ENCODE results near the gene ARF1. TPM values are rescaled to one million over a fixed set of nuclear protein-coding genes. Genes with fewer than 3 reads are reported as not detected.
A peak's percentile ranks its signal among the peaks of the same experiment; 100 is the strongest.

ARF1 gene
- total and polyA plus RNA-seq, 5 experiments from 2014 or later = 201 to 385 (median 332) TPM

GRCh38 chr1:228058949-228059633 is 23.4 kb upstream of the ARF1 start:
- POLR2A ChIA-PET = interaction anchor here (2.4 kb wide), 1 partner anchor 23 kb away, joined by 10 read pairs; the partner anchor contains the start of gene ARF1
- Mint-ChIP-seq H3K9me3 (peaks cover 0 to 5% (median 0%) of the 10 kb centered on the region in 9 donors), H3K4me3 (peak overlapping the region in 9 of 10 donors; percentile 42 to 72 (median 65)), H3K4me1 (peaks cover 6 to 16% (median 12%) of the 10 kb centered on the region in 4 donors), H3K27me3 (peaks cover 12 to 54% (median 32%) of the 10 kb centered on the region in 5 donors), H3K36me3 (peaks cover 0 to 2% (median 0%) of the 10 kb centered on the region in 3 donors), H3K27ac (peak overlapping the region in 2 of 10 donors; percentile 11 to 79)
- DNase-seq (peak in 9 of 10 donors; percentile 21 to 80 (median 76)), ATAC-seq (peak; percentile 84 to 86)

- peak; percentile 36 to 53 for ATAC-seq
- POLR2A ChIA-PET = interaction anchor here (2.4 kb wide), 1 partner anchor 22 kb away, joined by 10 read pairs; the partner anchor contains the start of gene ARF1
- Mint-ChIP-seq H3K36me3 (no peaks in the 10 kb centered on the region), H3K27me3 (peaks cover 10 to 52% (median 30%) of the 10 kb centered on the region in 5 donors), H3K27ac (peak overlapping the region in 5 of 10 donors; percentile 29 to 82 (median 67)), H3K4me1 (peaks cover 6 to 16% (median 12%) of the 10 kb centered on the region in 4 donors), H3K9me3 (no peaks in the 10 kb centered on the region), H3K4me3 (peak overlapping the region; percentile 49 to 72 (median 66))
- DNase-seq = peak; percentile 27 to 79 (median 60)
These were observed 22.7 kb upstream of the ARF1 start for GRCh38 chr1:228059634-228060457.

- ATAC-seq (no peak), DNase-seq (peak in 1 of 10 donors; percentile 62)
- no peaks in the 10 kb centered on the region for H3K9me3 Mint-ChIP-seq
- no peaks in the 10 kb centered on the region for H3K36me3 Mint-ChIP-seq
- H3K4me3 Mint-ChIP-seq = peak overlapping the region in 8 of 10 donors; percentile 14 to 74 (median 63)
- peaks cover 6 to 16% (median 12%) of the 10 kb centered on the region in 4 donors for H3K4me1 Mint-ChIP-seq
- H3K27me3 Mint-ChIP-seq = peaks cover 10 to 51% (median 30%) of the 10 kb centered on the region in 5 donors
- POLR2A ChIA-PET = interaction anchor here (2.4 kb wide), 1 partner anchor 22 kb away, joined by 10 read pairs; the partner anchor contains the start of gene ARF1
- H3K27ac Mint-ChIP-seq = peak overlapping the region in 1 of 10 donors; percentile 45
These were observed 21.9 kb upstream of the ARF1 start for GRCh38 chr1:228060458-228061190.

GRCh38 chr1:228061411-228062084 is 21.0 kb upstream of the ARF1 start:
- H3K27me3 Mint-ChIP-seq = peaks cover 8 to 50% (median 23%) of the 10 kb centered on the region in 5 donors
- H3K27ac Mint-ChIP-seq = peak overlapping the region in 1 of 10 donors; percentile 45
- peaks cover 6 to 16% (median 12%) of the 10 kb centered on the region in 4 donors for H3K4me1 Mint-ChIP-seq
- no peaks in the 10 kb centered on the region for H3K9me3 Mint-ChIP-seq
- POLR2A ChIA-PET = interaction anchor here (2.4 kb wide), 1 partner anchor 21 kb away, joined by 10 read pairs; the partner anchor contains the start of gene ARF1
- no peak for ATAC-seq
- peak in 1 of 10 donors; percentile 30 for DNase-seq
- H3K36me3 Mint-ChIP-seq = no peaks in the 10 kb centered on the region
- H3K4me3 Mint-ChIP-seq = peak overlapping the region in 5 of 10 donors; percentile 14 to 70 (median 63)

GRCh38 chr1:228062085-228062791 is 20.3 kb upstream of the ARF1 start:
- Mint-ChIP-seq H3K27me3 (peaks cover 10 to 50% (median 23%) of the 10 kb centered on the region in 5 donors), H3K4me3 (no peak overlapping the region), H3K27ac (no peak overlapping the region), H3K9me3 (no peaks in the 10 kb centered on the region), H3K4me1 (peaks cover 8 to 18% (median 12%) of the 10 kb centered on the region in 4 donors), H3K36me3 (no peaks in the 10 kb centered on the region)
- ATAC-seq = no peak
- peak in 1 of 10 donors; percentile 62 for DNase-seq
- POLR2A ChIA-PET = no interaction called here

- Mint-ChIP-seq H3K4me3 (no peak overlapping the region), H3K27me3 (peaks cover 10 to 46% (median 19%) of the 10 kb centered on the region in 5 donors), H3K36me3 (no peaks in the 10 kb centered on the region), H3K9me3 (no peaks in the 10 kb centered on the region), H3K27ac (no peak overlapping the region), H3K4me1 (peaks cover 8 to 18% (median 12%) of the 10 kb centered on the region in 4 donors)
- POLR2A ChIA-PET = no interaction called here
- peak in 1 of 10 donors; percentile 16 for DNase-seq
- no peak for ATAC-seq
These were observed 19.7 kb upstream of the ARF1 start for GRCh38 chr1:228062812-228063211.

- ATAC-seq (no peak), DNase-seq (peak in 1 of 10 donors; percentile 58)
- Mint-ChIP-seq H3K27me3 (peaks cover 7 to 39% (median 15%) of the 10 kb centered on the region in 5 donors), H3K9me3 (no peaks in the 10 kb centered on the region), H3K27ac (peak overlapping the region in 1 of 10 donors; percentile 49), H3K36me3 (no peaks in the 10 kb centered on the region), H3K4me3 (no peak overlapping the region), H3K4me1 (peaks cover 6 to 13% (median 10%) of the 10 kb centered on the region in 4 donors)
- POLR2A ChIA-PET = interaction anchor here (1.6 kb wide), 1 partner anchor 19 kb away, joined by 4 read pairs; the partner anchor contains the start of gene ARF1
These were observed 19.0 kb upstream of the ARF1 start for GRCh38 chr1:228063251-228064191.

- no peak for ATAC-seq
- peaks cover 7 to 36% (median 14%) of the 10 kb centered on the region in 5 donors for H3K27me3 Mint-ChIP-seq
- peak in 1 of 10 donors; percentile 50 for DNase-seq
- H3K4me3 Mint-ChIP-seq = no peak overlapping the region
- H3K27ac Mint-ChIP-seq = no peak overlapping the region
- H3K36me3 Mint-ChIP-seq = no peaks in the 10 kb centered on the region
- POLR2A ChIA-PET = interaction anchor here (0.9 to 1.6 kb wide), 2 partner anchors 10 to 18 kb away, joined by 3 to 4 read pairs; partner anchors contain the start of gene ARF1
- no peaks in the 10 kb centered on the region for H3K9me3 Mint-ChIP-seq
- peaks cover 6 to 13% (median 10%) of the 10 kb centered on the region in 4 donors for H3K4me1 Mint-ChIP-seq
These were observed 18.2 kb upstream of the ARF1 start for GRCh38 chr1:228064296-228064695.

- Mint-ChIP-seq H3K27me3 (peaks cover 7 to 35% (median 14%) of the 10 kb centered on the region in 5 donors), H3K9me3 (no peaks in the 10 kb centered on the region), H3K36me3 (no peaks in the 10 kb centered on the region), H3K4me3 (no peak overlapping the region), H3K27ac (no peak overlapping the region), H3K4me1 (peaks cover 6 to 12% (median 9%) of the 10 kb centered on the region in 4 donors)
- no peak for ATAC-seq
- peak in 1 of 10 donors; percentile 58 for DNase-seq
- POLR2A ChIA-PET = interaction anchor here (0.9 to 1.9 kb wide), 3 partner anchors 9 to 18 kb away, joined by 3 to 7 read pairs (median 4); partner anchors contain the start of gene ARF1
These were observed 17.6 kb upstream of the ARF1 start for GRCh38 chr1:228064741-228065542.
